ENCODE results near the gene MAPT.
"Not testable (repeated sequence)": the region's sequence is repeated elsewhere in the genome, so short reads cannot be mapped to it uniquely, and the experiment has no call there.

Gene MAPT

GRCh38 chr17:45956746-45957145, 62.4 kb downstream of the MAPT start:
- DNase-seq = not testable (repeated sequence)

- no peak for DNase-seq
Observed at GRCh38 chr17:45958307-45958706, 64.0 kb downstream of the MAPT start.

- no peak for DNase-seq
Observed at GRCh38 chr17:45958994-45959665, 64.8 kb downstream of the MAPT start.

GRCh38 chr17:45960311-45960710, 66.0 kb downstream of the MAPT start:
- no peak for DNase-seq

GRCh38 chr17:45961206-45961605, 66.9 kb downstream of the MAPT start:
- no peak for DNase-seq

- no peak for DNase-seq
Observed at GRCh38 chr17:45962221-45962972, 68.0 kb downstream of the MAPT start.

- DNase-seq = no peak
Observed at GRCh38 chr17:45963283-45963682, 68.9 kb downstream of the MAPT start.

- no peak for DNase-seq
Observed at GRCh38 chr17:45963889-45964288, 69.5 kb downstream of the MAPT start.

GRCh38 chr17:45964634-45965033, 70.3 kb downstream of the MAPT start:
- no peak for DNase-seq

- DNase-seq = no peak
Observed at GRCh38 chr17:45965812-45966211, 71.5 kb downstream of the MAPT start.

GRCh38 chr17:45966606-45967280, 72.4 kb downstream of the MAPT start:
- DNase-seq = no peak

- no peak for DNase-seq
Observed at GRCh38 chr17:45967378-45967777, 73.0 kb downstream of the MAPT start.

- DNase-seq = no peak
Observed at GRCh38 chr17:45968732-45969131, 74.4 kb downstream of the MAPT start.

- no peak for DNase-seq
Observed at GRCh38 chr17:45969726-45970125, 75.4 kb downstream of the MAPT start.

- no peak for DNase-seq
Observed at GRCh38 chr17:45970659-45971058, 76.3 kb downstream of the MAPT start.

GRCh38 chr17:45971698-45972141, 77.4 kb downstream of the MAPT start:
- DNase-seq = no peak

GRCh38 chr17:45972531-45972930, 78.2 kb downstream of the MAPT start:
- DNase-seq = no peak

- DNase-seq = no peak
Observed at GRCh38 chr17:45973099-45973780, 78.9 kb downstream of the MAPT start.

GRCh38 chr17:45973946-45974859, 79.8 kb downstream of the MAPT start:
- DNase-seq = no peak

GRCh38 chr17:45974916-45975630, 80.7 kb downstream of the MAPT start:
- DNase-seq = no peak

- DNase-seq = no peak
Observed at GRCh38 chr17:45975640-45976295, 81.4 kb downstream of the MAPT start.
